GM18867 (cell line): ENCODE results near the gene GRIN1.

Experiments used
- ATAC-seq: cut with Tn5 transposase; IDR thresholded peaks from one replicate; pipeline ENCODE4 v1.9.1; 2021; ENCODE audit warnings: mild to moderate bottlenecking, moderate library complexity; ENCODE audit not compliant: unreplicated experiment

GRIN1 gene

GRCh38 chr9:137205126-137206069, 66.4 kb downstream of the GRIN1 start, which contains the start of the genes NDOR1 and TMEM203:
Gene NDOR1 (plus strand): TSS chr9:137205700. CDS start chr9:137205778, 78 bp downstream.
Gene TMEM203 (minus strand): TSS chr9:137205648. CDS start chr9:137205414, 234 bp downstream.
- peak; percentile 36 for ATAC-seq

GRCh38 chr9:137206602-137207001, 67.6 kb downstream of the GRIN1 start:
- ATAC-seq, result no peak

GRCh38 chr9:137211532-137211931, 72.6 kb downstream of the GRIN1 start:
- ATAC-seq, result no peak

- no peak for ATAC-seq
These were observed 73.6 kb downstream of the GRIN1 start for GRCh38 chr9:137212520-137212919.

- ATAC-seq, result no peak
These were observed 74.5 kb downstream of the GRIN1 start for GRCh38 chr9:137213160-137214060.

GRCh38 chr9:137214620-137215019, 75.7 kb downstream of the GRIN1 start:
- no peak for ATAC-seq

- ATAC-seq, result no peak
These were observed 76.4 kb downstream of the GRIN1 start for GRCh38 chr9:137215196-137215986.

GRCh38 chr9:137216188-137216965, 77.4 kb downstream of the GRIN1 start:
- ATAC-seq, result no peak

- no peak for ATAC-seq
These were observed 78.6 kb downstream of the GRIN1 start for GRCh38 chr9:137217276-137218211.

GRCh38 chr9:137218212-137218753, 79.3 kb downstream of the GRIN1 start:
- ATAC-seq, result no peak
